ENCODE results near the gene CARF.
A peak's percentile ranks its signal among the peaks of the same experiment; 100 is the strongest.
"Not testable (repeated sequence)": the region's sequence is repeated elsewhere in the genome, so short reads cannot be mapped to it uniquely, and the experiment has no call there.

Gene CARF, protein sequence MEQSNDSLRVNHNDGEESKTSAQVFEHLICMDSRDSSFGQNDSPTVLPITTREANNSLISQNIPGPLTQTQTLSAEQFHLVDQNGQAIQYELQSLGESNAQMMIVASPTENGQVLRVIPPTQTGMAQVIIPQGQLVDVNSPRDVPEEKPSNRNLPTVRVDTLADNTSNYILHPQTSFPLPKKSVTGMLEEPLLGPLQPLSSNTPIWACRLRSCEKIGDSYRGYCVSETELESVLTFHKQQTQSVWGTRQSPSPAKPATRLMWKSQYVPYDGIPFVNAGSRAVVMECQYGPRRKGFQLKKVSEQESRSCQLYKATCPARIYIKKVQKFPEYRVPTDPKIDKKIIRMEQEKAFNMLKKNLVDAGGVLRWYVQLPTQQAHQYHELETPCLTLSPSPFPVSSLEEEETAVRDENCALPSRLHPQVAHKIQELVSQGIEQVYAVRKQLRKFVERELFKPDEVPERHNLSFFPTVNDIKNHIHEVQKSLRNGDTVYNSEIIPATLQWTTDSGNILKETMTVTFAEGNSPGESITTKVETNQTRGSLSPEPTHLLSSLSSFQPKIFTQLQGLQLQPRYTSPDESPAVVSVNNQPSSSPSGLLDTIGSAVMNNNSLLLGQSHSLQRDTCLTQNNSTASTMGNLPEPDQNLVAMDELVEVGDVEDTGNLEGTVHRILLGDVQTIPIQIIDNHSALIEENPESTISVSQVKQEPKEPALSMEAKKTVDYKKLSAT

DNA sequence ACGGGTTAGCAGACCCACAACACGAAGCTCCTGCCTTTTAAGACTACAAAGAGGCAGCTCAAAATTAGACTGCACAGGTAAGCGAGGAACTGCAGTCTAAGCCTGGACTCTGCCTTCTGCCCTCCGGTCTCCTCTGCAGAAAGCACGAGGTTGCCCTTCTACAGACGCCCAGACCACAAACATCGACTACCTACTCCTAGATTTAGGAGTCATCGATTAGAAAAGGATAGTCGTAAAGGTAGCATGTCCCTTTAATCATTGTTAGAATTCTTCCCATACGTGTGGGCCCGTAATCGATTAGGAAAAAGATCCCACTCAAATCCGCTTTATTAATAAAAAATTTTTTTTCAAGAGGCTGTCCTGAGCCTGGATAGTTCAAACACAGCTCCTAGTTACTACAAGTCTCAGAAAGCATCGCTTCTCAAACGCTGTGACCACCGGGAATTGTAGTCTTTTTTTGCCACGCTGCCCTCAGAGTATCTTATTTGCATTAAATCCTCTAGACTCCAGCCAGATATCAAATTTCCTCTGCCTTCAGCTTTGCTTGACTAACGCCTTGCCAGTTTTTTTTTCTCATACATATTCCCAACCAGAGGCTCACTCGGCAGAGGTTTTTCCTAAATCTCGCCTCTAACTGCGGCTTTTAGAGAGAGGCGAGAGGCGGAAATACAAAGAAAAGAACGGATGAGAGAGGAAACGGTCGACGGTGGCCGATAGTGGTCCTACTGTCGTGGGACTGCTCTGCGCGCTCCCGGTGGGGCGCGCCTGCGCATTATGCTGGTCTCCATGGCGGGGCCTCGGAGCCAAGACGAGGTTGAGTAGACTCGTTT, at the start of gene CARF, which contains the start of gene WDR12:
CARF (plus strand) TSS at position 764 of the 830 bp plus-strand sequence. CDS start 29,628 bp downstream, outside the sequence.
WDR12 (minus strand) TSS at position 162 of the 830 bp plus-strand sequence. CDS start 197 bp downstream, outside the sequence.
- peak; percentile 91 to 93 for DNase-seq

DNA sequence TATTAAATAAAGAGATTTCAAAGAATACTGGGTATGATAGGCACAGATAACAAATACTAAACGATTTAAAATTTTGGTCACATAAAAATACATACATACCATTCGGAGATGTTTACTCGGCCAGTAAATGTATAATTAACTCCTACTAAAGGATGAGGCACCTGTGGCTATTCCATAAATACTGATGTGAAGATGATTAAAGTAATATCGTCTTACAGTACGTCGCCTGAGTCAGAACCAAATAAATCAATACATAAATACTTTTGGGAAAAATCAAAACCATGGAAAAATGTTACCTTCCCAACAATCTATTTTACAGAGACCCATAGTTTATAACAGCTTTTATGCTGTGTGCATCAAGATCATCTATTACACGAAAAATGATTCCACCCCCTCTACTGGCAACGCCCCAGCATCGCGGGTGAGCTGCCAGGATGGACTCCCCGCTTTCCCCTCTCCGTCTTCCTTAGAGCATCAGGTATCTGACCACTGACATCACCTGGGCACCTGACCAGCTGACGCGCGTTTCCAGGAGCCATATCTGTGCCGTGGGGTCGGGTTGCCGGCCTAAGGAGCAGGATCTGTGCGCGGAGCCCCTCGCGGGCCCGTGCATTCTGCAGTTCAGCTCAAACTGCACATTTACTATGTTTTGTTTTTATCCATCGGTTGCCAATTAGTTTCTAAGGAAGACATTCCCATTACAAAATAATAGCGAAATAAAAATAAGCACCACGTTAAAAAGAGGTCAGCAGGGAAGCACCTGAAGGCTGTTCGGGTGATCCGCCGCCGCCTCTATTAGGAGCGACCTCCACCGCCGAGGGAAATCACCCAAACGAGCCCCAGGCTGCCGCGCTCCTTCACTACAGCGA, 41.4 kb upstream of the CARF start:
- DNase-seq: peak; percentile 25 to 26

DNA sequence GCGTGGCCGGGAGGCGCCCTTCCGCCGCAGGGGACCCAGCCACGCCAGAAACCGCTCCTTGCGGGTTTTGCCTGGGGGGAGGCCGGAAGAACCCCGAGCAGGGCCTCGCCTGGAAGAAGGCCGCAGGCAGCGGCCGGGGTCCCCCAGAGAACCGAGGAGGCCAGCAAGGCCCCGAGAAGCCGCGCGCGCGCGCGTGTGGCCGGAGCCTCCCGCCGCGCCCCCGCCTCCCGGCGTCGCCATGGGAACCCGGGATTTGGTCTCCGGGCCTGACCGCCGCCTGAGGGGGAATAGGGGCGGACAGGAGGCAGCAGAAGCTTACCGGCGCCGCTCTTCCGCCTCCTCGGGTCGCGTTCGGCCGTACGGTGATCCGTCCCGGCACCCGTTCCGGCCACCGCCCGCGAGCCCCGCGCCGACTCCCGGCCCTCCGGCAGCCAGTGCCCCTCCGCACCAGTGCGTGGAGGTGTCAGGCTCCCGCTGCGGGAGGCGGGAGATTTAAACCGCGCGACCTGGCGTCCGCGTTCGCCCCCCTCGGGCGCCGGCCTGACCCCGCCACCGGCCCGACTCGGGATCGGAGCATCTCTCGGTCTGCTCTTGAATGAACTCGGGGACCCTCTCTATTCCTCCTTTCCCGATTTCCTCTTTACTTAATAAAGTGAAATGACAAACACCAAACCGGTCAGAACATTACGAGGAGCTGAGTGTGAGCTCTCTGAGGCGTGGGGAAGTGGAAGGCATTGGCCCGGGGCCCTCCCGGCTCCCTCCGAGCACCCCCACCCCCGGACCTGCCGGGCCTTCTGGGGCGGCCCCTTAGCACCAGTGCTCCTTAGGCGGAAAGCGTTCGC, 40.6 kb upstream of the CARF start, which contains the start of gene ICA1L:
ICA1L (minus strand) TSS at position 467 of the 842 bp plus-strand sequence. CDS start 42,757 bp downstream, outside the sequence.
- peak; percentile 62 for DNase-seq

DNA sequence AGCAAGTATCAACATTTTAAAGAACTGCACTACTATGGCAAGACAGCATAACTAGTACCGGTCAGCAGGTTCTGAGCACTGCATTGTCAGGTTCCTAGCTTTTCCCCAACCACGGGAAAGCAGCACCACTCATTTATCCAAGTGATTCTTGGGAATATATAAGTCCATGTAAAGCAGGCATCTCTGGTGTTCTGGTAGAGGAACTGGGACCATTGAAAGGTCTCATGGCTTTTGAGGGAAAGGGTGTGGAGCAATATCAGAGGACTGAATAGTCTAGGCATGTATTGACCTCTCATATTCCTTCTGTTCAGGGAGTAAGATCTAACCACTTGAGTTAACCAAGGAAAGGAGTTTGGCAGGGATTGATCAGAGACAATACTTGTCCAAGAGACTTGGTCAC, 34.4 kb upstream of the CARF start:
- DNase-seq: no peak

DNA sequence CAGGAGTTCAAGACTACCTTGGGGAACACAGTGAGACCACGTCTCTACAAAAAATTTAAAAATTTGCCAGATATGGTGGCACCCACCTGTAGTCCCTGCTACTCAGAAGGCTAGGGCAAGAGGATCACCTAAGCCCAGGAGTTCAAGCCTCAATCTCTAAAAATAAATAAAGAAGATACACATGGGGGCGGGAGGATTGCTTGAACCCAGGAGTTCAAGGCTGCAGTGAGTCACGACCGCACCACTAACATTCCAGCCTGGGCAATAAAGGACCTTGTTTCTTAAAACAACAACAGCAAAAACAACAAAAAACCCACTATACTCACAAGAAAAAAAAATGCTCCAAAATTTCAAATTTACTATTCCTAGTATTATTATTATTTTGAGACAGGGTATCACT, 30.5 kb upstream of the CARF start:
- no peak for DNase-seq

DNA sequence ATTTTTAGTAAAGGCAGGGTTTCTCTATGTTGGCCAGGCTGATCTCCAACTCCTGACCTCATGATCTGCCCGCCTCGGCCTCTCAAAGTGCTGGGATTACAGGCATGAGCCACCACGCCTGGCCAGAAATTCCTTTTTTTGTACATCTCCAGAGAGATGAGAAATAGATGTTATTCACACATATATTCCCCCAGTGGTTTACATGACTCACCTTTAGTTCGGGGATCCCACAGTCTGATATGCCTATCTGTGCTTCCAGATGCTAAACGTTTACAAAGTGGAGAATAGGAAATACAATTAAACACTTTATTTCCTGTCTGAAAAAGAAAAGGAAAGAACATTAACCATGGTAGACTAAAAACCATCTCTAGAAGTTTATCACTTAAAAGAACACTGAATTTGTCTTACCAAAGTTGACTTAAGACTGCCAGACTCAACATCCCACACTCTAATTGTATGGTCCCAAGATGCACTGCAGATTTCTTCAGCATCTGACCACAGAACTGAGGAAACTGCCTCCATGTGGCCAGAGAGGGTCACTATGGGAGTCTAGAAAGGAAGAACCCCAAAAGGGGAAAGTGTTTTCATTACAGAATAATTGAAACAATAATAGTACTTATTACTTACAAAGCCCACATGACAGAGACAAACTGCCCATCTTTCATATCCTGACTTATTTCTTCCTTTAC, 27.9 kb upstream of the CARF start:
- no peak for DNase-seq

DNA sequence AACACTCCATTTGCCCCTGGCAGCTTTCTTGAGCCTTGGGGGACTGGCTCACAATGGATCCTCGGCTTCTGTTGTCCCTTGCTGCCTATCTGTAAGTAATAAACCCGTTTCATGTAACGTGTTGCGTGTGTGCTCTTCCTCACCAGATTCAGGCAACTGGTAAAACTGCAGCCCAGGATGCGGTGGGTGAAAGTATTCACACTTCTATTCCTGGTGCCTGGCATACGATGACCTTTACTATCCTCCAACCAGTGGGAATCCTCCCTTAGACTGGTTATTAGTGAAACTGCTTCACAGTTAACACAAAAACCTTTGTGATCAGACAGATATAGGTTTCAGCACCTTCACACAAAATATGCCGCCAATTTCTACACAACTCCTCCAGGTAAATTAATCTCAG, 26.9 kb upstream of the CARF start:
- no peak for DNase-seq

DNA sequence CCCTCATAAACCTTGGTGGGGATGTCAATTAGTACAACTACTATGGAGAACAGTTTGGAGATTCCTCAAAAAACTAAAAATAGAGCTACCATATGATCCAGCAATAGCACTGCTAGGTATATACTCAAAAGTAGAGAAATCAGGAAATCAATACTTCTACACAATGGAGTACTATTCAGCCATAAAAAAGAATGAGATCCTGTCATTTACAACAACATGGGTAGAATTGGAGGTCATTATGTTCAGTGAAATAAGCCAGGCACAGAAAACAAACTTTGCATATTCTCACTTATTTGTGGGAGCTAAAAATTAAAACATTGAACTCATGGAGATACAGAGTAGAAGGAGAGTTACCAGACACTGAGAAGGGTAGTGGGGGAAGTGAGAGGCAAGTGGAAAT, 6.6 kb upstream of the CARF start:
- not testable (repeated sequence) for DNase-seq

DNA sequence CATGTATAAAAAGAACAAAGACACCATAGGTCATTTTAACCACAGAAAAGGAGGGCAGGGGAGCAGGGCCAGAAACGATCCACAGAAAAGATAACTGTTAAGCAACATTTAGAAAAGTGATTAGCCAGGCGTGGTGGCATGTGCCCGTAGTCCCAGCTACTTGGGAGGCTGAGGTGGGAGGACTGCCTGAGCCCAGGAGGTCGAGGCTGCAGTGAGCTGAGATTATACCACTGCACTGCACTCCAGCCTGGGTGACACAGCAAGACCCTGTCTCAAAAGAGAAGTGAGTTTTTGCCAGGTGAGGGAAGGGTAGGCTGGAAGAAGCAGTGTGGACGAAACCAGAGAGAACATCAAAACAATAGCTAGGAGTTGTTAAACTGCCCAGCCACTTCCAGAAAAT, 3.9 kb upstream of the CARF start:
- DNase-seq: no peak

DNA sequence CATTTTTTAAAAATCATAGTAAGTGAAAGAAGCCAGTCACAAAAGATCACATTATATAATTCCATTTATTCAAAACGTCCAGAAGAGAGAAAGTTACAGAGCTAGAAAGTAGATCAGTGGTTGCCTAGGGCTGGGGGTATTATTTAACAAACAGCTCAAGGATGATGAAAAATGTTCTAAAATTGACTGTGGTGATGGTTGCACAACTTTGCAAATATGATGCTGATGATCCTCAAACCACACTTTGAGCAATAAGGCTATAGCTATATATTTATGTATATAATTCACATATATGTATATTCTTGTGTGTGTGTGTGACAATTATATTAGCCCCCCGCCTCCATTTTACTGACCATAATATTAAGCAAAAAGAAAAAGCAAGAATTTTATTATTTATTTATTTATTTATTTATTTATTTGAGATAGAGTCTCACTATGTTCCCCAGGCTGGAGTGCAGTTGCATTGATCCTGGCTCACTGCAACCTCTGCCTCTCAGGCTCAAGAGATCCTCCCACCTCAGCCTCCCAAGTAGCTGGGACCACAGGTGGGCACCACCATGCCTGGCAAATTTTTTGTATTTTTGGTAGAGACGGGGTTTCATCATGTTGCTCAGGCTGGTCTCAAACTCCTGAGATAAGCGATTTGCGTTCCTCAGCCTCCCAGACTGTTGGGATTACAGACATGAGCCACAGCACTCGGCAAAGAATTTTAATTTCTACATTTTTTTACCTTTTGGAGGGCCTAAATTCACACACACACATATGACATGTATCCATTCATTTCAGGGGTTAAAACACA, 2.5 kb upstream of the CARF start:
- DNase-seq: no peak

DNA sequence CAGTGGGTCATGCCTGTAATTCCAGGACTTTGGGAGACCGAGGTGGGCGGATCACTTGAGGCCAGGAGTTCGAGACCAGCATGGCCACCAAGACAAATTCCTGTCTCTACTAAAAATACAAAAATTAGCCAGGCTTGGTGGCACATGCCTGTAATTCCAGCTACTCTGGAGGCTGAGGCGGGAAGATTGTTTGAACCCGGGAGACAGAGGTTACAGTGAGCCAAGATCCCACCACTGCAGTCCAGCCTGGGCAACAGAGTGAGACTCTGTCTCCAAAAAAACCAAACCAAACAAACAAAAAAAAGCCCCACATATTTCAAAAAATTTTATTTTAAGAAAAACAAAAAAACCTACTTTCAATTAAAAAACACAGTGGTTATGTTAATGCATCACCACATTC, 1.8 kb upstream of the CARF start:
- DNase-seq: not testable (repeated sequence)

DNA sequence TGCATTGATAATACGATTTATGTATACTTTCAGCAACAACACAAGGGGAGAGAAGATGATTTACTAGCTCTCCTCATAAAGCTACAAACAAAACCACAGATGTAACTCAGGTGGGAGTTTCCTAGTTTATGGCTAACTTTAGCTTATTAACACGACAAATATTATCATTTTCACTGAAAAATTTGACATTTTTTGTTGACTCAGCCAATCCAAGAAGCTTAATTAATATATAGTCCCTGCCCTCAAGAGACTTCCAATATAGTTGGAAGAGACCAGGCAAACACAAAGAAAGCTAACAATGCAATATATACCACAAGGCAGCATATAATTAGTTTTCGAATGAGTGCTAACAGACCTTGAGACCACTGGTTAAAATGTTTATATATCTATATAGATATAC, 1.4 kb upstream of the CARF start:
- no peak for DNase-seq

DNA sequence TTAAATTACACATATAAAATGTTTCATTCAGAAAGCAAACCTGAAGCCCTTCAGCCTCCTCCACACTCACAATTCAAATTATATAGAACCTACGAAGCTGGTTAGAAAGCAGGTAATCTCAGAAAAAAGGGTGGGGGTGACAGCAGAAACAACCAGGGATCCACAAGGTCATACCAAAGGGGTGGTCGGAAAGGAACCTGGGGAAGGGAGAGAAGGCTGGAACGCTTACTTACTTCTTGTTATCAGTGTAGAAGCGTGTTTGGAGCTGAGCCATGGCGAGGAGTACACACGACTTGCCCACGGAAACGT, 918 bp upstream of the CARF start:
- no peak for DNase-seq

DNA sequence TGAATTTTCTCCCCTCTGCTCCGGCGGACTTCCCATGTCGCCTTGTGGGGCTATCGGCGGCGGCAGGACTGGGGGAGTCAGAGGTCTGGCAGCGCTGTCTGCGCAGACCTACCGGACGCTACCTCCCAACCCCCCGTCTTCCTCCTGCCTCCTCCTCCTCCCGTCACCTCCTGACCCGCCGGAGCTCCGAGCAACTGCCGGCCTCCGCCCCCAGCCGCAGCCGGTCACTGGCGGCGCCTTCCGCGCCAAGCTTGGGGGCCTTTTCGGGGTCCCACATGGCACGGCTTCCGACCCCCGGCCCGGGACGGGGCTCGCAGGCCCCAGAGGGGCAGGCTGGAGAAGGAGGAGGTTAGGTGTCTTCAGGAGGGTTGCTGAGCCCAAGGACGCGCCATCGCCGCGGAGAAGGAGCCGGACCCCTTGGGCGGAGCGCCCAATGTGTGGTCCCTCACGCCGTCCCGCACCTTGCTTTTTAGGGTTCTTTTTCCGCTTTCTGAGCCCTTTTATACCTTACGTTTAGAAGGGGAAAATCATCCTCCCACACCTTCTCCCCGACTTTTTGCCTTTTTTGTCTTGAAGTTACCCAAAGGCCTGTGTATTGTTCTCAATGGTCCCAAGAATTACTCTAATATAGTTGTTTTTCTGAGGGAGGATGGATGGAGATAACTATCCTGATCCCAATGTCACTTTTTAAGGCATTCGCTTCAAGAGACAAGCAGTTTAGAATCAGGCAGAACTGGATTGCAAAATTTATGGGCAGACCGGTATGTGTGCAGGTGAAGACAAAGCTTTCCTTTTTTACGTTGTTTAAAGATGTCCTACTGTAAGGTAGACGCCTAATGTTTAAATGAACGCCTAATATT, 497 bp downstream of the CARF start:
- DNase-seq: not testable (repeated sequence)

DNA sequence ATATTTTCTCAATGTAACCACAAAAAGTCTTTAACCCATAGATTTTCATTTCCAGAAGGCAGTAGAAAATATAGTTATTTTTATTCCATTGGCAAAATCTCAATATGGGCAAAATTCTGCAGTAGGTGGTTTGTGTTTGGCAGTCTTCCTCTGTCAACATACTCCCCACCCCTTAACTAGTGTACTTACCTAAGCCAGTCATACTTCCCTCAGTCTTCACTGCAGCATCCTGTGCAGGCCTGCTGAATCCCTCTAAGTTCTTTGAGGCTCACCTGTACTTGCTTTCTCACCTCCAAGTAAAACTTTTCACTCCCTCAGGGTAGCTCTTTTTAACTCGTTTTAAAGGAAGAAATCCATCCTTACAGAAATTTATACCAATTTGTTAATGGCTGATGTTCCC, 6.8 kb downstream of the CARF start:
- no peak for DNase-seq

DNA sequence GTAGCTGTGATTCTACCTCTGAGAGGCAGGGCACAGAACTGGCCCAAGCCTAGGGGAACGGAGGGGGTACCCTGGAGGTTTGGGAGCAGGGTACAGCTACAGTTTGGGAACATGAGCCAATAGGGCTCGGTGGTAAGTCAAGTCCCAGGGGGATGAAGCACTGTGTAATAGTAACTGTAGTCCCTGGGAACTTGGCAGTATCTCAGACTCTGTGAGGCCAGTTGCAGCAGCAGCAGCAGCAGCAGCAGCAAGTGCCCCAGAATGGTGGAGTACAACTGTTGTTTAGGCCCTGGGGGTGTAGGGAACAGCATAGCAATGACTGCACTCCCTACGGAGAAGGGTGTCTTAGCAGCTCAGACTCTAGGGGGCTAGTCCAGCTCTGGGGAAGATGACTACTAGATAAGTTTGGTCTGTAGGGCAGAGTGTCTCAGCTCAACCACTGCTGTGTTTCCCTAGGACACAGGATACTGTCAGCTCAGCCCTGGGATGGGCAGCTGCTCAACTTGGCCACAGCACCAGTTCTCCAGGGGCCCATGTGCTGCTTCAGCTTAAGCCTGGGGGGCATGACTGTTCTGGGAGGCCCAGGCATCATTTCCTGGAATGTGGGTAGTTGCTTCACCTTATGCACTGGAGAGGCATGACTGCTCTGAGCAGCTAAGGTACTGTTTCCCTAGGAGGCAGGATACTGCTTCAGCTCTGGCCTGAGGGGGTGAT, 20.5 kb downstream of the CARF start:
- no peak for DNase-seq

DNA sequence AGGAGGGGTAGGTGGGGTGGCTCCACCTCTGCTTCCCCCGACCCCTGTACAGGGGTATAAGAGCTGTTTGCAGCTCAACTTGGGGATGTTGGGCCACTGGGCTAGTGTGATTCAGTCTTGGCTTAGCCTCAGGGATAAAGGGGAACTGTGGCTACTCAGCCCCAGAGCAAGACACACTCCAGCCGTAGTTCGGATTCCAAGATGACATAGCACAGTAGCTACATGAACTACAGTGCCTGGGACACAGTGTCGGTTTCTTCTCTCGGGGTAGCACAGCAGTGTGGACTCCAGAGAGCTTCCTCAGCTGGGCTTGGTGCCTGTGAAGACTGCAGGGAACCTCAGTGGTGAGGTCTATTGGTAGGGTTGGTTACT, 21.1 kb downstream of the CARF start:
- DNase-seq: no peak

DNA sequence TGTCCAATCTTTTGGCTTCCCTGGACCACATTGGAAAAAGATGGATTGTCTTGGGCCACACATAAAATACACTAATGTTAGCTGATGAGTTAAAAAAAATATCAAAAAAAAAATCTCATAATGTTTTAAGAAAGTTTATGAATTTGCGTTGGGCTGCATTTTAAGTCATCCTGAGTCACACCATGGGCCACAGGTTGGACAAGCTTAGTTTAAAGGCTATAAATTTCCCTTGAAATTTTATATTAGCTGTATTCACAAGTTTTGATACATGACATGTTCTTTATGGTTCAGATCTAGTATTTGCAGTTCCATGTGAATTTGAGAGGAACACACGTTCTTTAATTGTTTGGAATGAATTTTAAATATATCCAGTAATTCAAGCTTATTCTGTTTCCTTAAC, 21.9 kb downstream of the CARF start:
- no peak for DNase-seq
